ENCODE data around the gene CTSD.

The CTSD gene

DNA sequence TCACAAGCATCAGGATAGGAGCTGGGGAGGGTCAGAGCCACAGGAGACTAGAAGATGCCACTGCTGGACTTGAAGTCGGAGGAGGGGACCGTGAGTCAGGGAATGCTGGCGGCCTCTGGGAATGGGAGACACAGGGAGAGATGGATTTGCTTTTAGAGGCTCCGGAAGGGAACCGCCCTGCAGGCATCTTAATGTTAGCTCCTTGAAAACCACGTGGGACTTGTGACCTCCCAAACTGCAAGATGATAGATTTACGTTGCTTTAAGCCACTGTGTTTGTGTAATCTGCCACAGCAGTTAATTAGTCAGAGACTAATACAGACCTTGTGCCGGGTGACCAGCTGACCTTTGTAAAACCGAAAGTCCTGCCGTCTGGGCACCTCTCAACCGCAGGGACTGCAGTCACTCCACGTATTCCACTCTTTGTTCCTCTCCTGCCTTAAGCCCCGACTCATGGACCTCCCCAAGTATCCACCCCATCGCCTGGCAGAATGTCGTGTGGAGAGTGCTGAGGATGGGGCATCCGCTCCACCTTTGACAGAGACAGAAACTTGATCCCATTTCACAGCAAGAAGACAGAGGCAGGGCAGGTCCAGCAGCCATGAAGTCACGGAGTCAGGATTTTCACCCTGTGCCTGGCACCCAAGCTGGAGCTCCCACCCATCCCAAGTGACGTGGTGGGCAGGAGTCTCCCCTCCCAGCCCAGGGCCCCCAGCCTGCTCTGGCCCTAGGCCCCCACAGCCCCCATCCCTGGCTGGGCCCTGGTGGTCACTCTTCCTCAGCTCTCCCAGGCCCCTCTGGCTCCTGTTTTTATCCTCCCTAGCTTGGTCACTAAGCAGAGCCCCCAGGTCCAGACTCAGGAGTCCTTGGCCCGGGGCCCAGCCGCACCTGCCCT is 19.4 kb upstream of the CTSD start:
- no peak for DNase-seq (ENCODE audit: low read depth, low spot score)

DNA sequence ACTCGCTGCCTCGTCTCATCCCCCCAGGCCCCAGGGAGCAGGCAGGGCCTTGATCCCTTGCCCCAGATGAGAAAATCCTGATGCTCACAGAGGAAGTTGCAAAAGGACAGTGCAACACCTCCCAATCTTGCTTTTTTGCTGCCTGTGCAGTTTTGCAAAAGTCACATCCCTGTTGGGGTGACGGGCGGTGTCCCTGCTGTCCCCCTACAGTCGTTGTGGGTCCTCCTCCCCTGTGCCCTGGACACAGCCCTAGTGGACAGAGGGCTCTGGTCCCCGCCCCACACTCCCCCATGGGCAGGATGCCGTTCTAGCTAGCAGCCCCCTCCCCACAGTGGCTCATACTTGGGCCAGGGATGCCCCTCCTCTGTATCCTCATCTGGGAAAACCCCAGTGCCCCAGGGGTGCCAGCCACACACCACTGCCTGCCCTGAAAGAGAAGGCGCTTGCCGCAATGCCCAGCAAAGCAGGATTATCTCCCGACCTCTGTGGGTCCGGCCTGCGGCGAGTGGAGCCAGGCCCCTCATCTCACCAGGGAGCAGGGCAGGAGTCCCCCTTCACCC is 18.4 kb upstream of the CTSD start:
- DNase-seq (ENCODE audit: low read depth, low spot score): no peak

DNA sequence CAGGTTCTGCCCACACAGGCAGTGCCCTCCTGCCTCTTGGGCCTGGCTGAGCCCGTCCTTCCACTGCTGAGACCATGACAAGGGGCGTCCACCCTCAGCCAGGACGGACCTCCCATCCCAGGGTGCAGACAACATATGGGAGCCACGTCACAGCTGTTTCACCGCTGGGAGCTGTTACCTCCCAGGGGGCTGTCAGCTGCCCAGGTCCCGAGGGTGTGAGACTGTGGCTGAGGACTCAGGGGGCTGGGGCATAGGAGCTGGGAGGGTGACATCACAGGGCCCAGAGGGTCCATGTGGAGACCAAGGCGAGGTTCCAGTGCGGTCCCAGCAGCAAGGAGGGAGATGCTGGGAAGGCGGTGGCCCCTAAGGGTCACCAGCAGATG is 17.9 kb upstream of the CTSD start:
- no peak for DNase-seq (ENCODE audit: low read depth, low spot score)

DNA sequence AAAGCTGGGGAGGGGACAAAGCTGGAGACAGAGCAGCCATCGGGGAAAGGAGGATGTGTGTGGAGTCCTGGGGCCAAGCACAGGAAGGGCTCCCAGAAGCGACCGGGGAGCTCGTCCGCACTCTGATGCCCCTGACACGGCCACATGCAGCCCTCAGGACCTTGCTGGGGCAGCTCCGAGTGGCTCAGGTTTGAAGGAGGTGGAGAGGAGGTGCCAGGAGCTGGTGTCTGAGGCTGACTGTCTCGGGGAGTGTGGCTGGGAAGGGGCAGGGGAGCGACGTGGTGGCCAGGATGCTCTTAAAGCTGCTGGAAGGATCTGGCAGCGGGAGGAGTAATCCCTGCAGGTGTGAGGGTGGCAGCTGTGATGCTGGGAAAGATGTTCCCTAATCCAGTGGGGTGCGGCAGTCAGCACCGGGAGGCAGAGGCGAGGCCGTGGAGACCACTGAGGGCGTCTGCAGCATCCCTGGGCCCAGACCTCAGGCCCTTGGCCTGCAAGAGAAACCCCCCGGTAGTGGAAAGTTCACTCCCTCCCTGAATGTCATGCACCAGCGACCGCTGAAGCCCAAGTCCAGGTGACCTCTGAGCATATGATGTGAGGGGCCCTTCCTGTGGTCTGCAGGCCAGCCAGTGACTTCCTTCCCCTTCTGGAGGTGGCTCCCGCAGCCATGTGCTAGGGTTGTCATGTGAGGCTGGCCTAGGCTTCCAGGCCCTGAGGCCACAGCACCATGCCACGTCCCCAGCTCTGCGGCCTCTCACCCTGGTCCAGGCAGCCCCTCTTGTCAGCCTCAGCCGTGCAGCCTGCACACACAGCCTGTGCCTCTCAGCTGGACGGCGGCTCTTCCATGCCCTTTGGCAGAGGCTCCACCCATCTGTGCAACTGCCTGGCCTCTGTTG is 17.2 kb upstream of the CTSD start:
- DNase-seq (ENCODE audit: low read depth, low spot score): no peak

DNA sequence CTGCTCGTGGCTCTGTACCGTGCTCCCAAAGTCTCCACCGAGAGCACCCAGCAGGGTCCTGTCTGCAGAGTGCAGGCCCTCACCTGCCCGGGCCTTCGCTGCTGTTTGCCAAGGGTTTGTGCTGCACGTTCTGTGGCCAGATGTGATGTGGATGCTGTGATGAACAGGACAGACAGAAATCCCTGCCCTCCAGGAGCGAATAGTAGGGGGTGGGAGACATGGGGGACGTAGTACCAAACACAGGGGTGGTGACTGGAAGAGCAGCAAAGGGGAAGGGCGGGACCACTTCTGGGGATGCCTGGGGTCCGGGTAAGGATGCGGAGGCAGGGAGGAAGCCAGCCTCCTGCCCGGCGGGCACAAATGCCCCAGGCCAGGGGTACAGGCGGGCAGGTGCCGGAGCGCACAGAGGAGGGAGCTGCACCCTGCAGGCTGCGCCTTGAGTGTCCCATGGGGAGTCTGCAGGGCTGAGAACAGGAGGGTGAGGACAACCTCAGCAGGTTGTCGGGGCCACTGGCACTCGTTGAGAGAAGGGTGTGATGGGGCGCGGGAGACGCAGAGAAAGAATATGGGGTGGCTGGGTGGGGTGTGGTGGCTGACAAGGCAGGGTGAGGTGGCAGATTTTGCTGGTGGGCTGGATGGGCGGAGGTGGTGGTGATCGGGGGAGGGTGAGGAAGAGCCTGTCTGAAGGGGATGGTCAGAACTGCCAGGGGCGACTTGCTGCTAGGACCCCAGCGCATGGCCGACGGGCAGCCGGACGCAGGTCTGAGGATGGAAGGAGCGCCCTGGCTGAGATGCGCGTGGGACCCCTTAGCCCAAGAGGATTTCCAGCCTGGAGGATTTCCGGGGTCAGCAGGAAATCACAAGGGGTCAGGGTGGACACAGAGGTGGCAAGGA is 16.3 kb upstream of the CTSD start:
- DNase-seq (ENCODE audit: low read depth, low spot score): no peak

DNA sequence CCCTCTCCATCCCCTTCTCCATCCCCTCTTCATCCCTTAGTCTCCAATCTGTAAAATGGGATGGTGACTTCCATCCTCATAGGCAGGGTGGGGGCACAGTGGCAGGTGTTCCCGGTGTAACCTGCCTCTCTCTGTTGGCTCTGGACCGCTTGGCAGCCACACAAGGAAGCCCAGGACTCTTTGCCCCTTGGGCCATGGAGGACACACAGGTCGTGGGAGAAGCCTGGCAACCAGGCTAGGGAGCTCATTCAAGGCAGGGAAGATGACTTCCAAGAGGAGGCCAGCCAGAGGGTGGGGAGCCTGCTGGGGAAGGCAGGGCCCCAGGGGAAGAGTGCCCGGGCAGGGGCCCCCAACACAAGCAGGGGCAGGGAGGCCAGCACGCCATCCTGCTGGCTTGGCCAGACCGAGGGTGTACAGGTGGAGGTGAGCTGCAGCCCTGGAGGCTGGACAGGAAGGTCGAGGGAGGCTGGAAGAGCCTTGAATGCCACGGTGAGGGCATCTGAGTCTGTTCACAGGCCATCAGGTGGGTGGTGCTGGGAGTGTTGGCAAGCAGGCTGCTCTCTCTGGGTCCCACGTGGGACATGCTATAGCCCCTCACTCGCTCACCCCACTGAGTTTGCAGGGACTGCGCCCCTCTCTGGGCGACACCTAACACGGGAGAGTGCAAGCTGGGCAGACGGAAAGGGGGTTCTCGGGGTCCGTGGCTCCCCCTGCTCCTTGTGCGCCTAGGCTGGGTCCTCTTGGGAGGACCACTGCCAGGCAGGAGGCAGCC is 15.5 kb upstream of the CTSD start:
- DNase-seq (ENCODE audit: low read depth, low spot score): no peak

DNA sequence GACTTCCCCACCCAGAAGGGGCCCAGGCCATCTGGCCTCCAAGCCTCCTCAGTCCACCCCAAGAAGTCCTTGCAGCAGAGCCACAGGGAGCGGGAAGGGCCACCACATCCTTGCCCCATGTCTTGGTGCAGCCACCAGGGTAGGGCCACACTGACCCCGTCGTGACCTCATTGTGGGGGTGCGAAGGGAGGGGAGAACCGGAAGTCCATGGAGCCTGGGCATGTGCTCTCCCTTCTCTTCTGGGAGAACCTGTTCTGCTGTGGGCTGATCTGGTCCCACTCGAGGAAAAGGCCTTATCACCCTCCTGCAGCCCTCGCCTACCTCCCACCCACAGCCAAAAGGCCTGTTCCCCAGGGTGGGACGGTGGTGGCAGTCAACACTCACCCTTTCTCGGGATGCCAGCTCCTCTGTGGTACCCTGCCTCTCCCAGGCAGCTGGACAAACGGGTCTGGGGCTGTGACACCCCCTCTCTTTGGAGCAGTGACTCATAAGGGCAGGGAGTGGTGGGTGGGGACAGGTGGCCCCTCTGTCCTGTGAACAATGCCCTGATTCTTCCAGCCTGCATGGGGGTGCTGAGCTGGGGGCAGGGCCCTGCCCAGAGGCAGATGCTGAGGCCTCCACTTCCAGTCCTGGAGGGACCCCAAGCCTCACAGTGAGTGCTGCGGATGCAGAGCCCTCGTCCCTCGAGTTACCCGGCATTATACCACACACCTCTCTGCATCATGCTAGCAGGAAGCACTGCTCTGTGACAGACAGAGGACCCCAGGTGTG is 14.6 kb upstream of the CTSD start:
- no peak for DNase-seq (ENCODE audit: low read depth, low spot score)

DNA sequence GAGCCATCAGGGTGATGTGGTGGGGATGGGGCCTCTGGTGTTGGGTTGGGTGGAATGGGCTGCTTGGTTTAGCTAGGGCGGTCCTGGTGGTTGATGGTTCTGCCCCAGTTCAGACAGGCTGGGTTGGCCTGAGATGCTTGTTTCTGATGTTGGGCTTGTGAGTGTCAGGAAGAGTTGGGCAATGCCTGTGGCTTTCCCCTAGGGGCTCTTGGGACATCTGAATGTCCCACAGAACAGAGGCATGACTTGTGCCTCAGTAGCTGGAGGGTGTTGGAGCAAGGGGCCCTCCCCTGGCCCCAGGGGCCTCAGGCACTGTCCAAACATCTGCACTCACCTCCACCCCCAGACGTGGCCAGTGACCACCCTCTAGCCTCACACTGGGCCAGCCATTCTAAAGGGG is 14.0 kb upstream of the CTSD start:
- DNase-seq (ENCODE audit: low read depth, low spot score): no peak

DNA sequence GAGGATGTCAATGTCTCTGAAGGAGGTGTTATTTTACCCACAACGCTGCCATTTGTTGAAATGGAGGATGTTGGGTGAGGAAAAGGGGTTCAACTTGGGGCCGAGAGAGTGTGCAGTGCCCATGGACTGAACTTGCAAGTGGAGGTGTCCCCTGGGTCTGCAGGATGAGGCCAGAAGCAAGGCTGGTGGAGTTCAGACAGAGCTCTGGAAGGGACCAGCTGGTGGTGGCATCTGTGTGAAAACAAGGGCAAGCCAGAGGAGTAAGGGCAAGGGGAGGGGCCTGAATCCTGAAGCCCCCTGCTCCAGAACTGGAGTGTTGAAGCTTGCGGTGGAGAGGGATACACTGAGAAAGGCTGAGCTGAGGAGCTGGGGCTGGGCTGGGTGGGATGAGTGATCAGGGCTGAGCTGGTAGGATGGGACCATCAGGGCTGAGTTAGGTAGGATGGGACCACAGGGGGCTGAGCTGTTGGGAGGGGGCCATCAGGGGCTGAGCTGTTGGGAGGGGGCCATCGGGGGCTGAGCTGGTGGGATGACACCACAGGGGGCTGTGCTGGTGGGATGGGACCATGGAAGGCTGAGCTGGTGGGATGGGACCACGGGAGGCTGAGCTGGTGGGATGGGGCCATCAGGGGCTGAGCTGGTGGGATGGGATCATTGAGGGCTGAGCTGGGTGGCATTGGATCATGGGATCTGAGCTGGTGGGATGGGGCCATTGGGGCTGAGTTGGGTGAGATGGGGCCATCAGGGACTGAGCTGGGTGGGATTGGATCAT is 13.4 kb upstream of the CTSD start:
- no peak for DNase-seq (ENCODE audit: low read depth, low spot score)

DNA sequence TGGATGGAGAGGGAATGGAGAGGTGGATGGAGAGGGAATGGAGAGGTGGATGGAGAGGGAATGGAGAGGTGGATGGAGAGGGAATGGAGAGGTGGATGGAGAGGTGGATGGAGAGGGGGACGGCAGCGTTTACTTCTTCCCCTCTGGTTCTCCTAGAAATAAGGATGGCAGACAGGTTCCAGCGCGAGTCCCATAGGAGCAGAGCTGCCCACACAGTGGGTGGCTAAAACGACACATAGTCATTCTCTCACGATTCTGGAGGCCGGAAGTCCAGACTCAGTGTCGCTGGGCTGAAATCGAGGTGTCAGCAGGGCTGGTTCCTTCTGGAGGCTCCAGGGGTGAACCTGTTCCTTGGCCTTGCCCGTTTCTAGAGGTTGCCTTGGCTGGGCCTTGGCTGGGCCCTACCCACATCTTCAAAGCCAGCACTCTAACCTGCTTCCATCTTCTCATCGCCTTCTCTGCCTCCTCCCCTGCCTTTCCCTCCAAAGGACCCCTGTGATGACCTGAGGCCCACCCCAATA is 12.7 kb upstream of the CTSD start:
- no peak for DNase-seq (ENCODE audit: low read depth, low spot score)

DNA sequence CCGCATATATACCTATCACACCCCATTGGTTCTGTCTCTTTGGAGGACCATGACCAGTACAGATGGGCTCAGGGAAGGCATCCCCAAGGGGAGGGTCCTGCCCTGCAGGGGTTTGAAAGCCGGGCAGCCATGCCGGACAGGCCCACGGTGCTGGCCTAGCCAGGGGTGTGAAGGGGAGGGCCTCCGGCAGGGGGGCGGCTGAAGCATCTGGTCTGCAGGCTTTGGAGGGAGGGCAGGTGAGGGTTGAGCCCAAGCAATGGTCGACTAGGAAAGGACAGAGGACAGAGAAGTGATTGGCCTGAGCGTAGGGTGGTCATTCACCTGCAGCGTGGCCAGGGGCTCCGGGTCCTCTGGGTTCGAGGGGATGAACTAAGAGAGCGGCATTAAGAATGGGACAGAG is 11.2 kb upstream of the CTSD start:
- DNase-seq (ENCODE audit: low read depth, low spot score): no peak

DNA sequence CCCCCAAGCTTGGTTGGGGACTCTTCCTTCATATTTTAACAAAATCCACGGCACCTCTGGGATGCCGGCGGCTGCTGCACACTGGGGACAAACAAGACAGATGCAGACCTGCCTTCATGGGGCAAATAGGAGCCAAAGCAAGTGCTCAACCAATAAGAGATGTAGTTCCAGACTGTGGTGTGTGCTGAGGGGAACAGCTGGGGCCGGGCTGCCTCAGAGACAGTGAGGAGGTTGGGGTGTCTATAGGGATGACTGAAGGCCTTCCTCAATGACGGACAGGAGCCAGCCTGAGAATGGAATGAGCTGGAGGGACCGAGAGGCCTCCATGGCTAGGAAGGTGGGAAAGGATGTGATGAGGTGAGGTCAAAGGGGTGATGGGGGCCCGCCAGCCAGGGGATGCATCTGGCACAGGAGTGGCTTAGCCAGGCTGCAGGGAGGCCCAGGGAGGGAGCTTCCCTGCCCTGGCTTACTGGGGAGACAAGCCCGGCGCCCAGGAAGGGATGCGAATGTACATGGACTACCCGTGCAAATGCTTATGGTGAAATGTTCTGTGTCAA is 10.3 kb upstream of the CTSD start:
- no peak for DNase-seq (ENCODE audit: low read depth, low spot score)

DNA sequence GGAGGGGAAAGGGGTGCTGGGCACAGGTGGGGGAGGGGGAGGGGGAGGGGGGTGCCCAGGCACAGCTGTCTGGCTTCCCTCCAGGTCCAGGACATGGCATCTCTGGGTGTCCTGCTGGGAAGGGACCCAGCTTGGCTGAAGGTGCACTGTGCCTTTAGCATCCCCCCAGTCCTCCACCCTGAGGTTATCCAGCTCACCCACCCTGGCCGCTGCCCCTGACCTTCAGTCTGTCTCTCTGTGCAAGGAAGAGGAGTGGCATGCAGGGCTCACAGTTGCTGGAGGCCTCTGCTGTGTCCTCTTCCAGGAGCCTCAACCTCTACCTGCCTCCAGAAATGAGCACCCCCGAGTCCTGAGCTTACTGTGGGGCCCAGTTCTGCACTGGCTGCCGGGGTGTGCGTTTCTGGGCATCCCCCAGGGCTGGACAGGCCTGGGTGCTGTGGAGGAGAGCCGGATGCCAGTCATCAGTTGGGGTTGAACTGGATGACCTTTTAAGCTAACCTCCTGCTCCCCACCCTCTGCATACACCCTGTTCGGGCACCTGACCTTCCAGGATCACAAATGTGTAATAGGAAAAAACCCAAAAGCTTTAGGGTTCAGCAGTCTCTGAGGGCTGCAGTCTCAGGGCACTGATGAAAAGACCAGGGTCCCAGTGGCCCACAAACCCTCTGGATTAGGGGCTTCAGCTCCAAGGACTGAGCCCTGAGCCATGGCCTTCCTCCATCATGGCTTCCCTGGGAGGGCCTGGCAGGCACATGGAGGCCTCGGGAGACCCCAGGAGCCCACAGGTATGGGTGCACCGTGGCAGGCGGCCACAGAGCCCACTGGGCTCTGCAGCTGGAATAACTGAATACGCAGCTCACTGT is 9.6 kb upstream of the CTSD start:
- no peak for DNase-seq (ENCODE audit: low read depth, low spot score)

DNA sequence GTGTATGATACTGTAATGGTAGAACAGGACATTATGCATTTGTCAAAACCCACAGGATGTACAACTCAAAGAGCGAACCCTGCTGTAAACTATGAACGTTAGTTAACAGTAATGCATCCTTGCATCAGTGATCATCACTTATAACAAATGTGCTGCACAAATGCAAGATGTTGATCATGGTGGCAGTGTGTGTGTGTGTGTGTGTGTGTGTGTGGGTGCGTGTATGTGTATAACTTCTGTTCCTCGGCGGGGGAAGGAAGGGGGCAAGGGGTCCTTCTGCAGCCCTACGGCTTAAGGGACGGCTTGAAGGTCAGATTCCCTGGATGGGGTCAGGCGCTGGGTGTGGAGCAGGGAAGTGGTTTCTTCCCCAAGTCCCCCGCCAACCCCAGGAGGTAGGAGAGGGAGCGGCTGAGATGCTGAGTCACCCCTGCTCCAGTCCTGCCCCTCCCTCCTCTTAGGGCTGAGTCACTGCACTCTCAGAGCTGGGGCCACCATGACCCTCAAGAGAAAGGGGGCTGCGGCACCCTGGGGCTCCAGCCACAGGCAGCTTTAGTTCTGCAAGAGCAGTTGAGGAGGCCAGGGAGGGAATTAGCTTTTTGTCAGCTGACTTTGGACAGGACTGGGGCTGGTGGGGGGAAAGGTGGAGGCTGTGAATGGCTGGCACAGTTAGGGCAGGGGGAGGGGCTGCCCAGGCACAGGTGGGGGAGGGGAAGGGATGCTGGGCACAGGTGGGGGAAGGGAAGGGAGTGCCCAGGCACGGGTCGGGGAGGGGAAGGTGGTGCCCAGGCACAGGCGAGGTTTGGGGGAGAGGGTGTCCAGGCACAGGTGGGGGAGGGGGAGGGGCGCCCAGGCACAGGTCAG is 8.8 kb upstream of the CTSD start:
- peak; percentile 80 for DNase-seq (ENCODE audit: low read depth, low spot score)

DNA sequence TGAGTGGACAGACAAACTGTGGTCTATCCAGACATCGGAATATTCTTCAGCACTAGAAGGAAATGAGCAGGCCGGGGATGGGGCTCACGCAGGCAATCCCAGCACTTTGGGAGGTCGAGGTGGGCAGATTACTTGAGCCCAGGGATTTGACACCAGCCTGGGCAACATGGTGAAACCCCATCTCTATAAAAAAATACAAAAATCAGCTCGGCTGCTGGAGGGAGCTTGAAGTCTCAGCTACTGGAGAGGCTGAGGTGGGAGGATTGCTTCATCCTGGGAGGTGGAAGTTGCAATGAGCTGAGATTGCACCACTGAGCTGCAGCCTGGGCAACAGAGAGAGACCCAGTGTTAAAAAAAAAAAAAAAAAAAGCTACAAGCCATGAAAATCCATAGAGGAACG is 8.0 kb upstream of the CTSD start:
- no peak for DNase-seq (ENCODE audit: low read depth, low spot score)

DNA sequence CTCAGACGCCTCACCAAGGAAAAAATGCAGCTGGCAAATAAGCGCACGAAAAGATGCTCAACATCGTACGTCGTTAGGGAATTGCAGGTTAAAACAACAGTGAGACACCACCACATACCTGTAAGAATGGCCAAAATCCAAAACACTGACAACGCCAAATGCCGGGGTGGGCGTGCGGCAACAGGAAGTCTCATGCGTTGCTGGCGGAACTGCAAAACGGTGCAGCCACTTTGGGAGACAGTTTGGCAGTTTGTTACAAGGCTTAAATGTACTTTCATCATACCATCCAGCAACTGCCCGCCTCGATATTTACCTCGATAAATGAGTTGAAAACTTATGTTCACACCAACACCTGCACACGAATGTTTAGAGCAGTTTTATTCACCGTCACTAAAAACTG is 7.5 kb upstream of the CTSD start:
- DNase-seq (ENCODE audit: low read depth, low spot score): no peak

DNA sequence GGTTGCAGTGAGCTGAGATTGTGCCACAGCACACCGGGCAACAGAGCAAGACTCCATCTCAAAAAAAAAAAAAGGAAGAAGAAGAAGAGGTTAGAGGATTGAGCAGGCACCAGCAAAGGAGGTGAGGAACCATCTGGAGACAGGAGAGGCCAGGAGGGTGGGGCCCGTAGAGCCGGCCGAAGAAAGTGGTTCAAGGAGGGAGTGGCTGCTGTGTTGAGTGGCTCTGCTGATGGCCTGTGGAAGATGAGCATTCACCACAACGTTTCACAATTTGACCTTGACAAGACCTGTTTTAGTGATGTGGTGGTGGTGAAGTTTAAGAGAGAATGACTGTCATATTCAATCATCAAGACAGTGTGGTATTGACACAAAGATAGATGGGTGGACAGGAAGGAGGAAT is 6.8 kb upstream of the CTSD start:
- no peak for DNase-seq (ENCODE audit: low read depth, low spot score)

Measured in iPS DF 19.7 (cell line).